GM12873 (cell line): ENCODE data around the gene NLK.

Experiments
- TF ChIP-seq, protein P1 (sequence below): IDR thresholded peaks from 2 replicates; pipeline ENCODE4 v1.5.1; 2012; ENCODE audit warnings: low read depth, mild to moderate bottlenecking, moderate library complexity, low read length, control low read depth; ENCODE audit not compliant: insufficient read depth; ENCODE audit errors: missing control alignments

NLK gene

DNA sequence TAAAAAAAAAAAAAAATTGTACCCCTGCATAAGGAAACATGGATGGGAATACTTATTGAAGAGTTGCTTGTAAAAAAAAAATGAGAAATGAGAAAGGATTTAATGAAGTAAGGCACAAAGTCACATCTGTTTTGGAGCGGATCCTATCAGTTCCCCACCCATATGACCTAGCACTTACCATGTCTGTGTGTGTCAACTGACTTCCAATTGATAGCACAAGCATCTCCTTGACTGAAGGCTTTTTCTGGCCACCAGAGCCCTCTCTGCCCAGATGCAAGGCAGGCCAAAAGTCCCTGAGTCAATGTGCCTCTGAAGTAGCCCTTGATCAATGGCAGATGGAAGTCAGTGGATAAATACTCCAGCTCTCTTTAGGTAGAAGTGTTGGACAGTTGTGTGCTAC, 13.4 kb upstream of the NLK start:
- TF ChIP-seq, protein P1, sequence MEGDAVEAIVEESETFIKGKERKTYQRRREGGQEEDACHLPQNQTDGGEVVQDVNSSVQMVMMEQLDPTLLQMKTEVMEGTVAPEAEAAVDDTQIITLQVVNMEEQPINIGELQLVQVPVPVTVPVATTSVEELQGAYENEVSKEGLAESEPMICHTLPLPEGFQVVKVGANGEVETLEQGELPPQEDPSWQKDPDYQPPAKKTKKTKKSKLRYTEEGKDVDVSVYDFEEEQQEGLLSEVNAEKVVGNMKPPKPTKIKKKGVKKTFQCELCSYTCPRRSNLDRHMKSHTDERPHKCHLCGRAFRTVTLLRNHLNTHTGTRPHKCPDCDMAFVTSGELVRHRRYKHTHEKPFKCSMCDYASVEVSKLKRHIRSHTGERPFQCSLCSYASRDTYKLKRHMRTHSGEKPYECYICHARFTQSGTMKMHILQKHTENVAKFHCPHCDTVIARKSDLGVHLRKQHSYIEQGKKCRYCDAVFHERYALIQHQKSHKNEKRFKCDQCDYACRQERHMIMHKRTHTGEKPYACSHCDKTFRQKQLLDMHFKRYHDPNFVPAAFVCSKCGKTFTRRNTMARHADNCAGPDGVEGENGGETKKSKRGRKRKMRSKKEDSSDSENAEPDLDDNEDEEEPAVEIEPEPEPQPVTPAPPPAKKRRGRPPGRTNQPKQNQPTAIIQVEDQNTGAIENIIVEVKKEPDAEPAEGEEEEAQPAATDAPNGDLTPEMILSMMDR = no peak

DNA sequence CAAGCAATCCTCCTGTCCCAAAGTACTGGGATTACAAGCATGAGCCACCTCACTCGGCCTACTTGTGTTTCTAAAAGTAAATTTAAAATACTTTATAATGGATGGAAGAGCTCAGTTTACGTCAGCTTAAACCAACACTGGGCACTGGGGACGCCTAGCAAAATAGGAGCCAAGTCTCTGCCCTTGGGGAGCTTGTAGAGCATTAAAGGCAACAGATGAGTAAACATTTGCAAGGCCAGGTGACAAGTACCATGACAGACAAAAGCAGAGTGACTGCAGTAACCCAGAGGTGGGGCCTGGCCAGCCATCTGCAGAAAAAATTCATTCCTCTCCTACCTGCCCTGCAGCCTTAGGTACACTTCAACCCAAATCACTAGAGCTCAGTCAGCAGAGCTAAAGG, 12.1 kb upstream of the NLK start:
- TF ChIP-seq, protein P1 = no peak

DNA sequence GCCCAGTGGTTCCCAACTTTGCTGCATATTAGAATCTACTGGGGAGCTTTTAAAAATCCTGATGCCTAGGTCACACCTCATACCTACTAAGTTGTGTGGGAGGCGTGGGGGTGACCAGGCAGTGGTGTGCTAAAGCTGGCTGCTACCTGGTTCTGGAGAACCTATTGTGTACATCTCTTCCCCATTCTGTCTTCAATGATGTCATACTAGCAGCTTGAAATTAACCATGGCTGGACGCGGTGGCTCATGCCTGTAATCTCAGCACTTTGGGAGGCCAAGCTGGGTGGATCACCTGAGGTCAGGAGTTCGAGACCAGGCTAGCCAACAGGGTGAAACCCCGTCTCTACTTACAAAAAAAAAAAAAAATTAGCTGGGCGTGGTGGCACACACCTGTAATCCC, 11.3 kb upstream of the NLK start:
- TF ChIP-seq, protein P1 = no peak

DNA sequence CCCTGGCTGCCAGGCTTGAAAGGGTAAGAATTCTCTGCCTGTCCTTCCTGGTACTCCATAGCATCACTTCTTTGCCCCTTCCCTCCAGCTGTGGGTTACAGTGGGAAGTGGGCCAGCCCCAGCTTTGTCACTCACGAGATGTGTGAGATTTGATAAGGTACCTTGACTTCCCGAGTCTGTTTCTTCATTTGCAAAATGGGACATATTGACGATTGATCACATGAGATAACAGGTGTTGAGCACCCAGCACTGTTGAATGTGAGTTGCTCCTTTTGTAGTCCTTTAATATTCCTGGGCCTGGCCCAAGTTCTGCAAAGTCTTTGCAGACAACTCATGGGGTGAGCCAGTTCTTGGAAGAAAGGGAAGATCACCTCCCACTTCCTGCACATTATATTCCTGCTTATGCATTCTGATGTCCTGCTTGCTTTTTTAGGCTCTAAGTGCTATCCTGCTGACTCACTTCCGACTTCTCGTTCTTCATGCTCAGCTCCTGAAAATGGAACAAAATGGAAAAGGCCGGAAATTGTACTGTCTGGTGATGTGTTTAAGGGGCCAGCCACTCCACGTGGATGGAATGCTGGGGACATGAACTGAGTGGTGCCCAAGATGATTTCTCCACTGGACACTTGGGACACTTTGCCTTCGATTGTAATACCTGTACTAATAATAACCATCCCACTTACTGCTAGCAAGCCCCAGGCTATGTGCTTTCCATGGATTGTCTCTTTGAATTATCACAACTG, 8.3 kb upstream of the NLK start:
- TF ChIP-seq, protein P1 = no peak

DNA sequence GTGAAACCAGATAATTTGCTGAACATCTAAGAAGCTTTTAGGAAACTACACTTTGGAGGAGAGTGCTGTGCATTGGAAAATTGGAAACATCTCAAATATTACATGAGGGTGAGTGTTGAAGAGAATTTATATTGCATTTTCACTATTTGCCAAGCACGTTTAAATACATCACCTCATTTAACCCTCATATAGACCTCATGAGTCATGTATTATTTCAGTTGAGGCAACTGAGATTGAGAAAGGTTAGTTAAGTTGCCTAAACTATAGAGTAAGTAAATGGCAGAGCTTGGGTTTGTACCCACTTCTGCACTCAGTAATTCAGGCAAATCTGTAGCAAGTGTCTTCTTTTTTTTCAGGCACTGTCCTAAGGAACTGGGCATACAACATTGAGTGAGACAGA, 3.7 kb upstream of the NLK start:
- TF ChIP-seq, protein P1 = no peak

DNA sequence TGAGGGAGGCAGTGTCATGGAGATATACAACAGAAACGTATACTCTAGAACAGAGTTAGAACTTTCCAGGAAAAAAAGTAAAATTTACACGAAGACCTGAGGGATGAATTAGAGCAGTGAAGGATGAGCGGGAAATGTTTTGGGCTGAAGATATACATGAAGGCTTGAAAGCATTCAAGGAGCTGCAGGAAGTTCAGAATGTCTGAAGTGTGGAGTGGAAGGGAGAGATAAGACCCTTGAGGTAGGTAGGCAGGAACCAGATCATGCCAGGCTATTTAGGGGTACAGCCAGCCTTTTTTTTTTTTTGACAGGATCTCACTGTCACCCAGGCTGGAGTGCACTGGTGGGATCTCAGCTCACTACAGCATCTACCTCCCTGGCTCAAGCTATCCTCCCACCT, 3.2 kb upstream of the NLK start:
- TF ChIP-seq, protein P1 = no peak

DNA sequence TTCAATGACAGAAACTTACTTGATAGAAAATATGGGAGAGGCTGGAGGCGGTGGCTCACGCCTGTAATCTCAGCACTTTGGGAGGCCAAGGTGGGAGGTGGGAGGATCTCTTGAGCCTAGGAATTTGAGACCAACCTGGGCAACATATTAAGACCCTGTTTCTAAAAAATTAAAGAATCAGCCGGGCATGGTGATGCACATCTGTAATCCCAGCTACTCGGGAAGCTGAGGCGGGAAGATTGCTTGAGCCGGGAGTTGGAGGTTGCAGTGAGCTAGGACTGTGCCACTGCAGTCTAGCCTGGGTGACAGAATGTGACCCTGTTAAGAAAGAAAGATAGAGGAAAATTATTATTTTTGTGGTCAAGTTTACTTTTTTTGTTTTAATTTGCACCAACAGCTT, 2.1 kb upstream of the NLK start:
- TF ChIP-seq, protein P1 = no peak
